Stimulated activated CD4-positive, alpha-beta T cell treated with anti-CD3 and anti-CD28 coated beads, Interleukin-12 subunit alpha, Interleukin-12 subunit beta, amount 100 ng/mL, for 24 hours (primary cell): ENCODE results near the gene EML2.
"Not testable (repeated sequence)": the region's sequence is repeated elsewhere in the genome, so short reads cannot be mapped to it uniquely, and the experiment has no call there.

ENCODE experiments used
- DNase-seq, 2 experiments: peaks; one replicate each; pipeline ENCODE4 v3.0.0-alpha.2; 2020; ENCODE audit warnings: low read depth in 2 of 2

Gene EML2

DNA sequence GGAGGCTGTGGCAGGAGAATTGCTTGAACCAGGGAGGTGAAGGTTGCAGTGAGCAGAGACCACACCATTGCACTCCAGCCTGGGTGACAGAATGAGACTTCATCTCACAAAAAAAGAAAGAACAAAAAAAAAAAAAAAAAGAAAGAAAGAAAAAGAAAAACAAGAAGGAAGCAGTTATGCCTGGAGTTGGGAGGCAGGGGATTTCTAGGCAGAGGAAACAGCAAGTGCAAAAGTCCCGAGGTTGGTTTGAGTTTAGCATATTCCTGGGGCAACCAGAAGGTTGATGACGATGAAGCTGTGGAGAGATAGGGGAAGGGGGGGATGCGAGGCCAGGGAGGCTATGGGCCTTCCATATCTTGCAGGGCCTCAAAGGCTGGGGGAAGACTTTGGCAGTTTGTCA, 11.5 kb upstream of the EML2 start:
- DNase-seq = no peak

DNA sequence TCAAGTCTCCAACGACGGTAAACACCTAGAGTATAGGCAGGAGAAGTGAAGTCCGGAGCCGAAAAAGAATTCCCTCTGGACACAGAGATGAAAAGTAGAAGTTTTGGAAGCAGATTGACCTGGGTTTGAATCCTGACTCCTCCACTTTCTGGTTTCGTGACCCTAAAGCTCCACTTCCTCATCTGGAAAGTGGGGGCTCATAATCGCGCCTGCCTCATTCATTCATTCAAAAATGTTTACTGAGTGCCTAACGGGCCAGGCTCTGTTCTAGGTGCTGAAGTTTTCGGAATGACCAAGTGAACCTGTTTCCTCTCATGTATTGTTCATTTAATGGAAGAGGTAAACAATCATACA, 7.1 kb upstream of the EML2 start:
- no peak for DNase-seq

DNA sequence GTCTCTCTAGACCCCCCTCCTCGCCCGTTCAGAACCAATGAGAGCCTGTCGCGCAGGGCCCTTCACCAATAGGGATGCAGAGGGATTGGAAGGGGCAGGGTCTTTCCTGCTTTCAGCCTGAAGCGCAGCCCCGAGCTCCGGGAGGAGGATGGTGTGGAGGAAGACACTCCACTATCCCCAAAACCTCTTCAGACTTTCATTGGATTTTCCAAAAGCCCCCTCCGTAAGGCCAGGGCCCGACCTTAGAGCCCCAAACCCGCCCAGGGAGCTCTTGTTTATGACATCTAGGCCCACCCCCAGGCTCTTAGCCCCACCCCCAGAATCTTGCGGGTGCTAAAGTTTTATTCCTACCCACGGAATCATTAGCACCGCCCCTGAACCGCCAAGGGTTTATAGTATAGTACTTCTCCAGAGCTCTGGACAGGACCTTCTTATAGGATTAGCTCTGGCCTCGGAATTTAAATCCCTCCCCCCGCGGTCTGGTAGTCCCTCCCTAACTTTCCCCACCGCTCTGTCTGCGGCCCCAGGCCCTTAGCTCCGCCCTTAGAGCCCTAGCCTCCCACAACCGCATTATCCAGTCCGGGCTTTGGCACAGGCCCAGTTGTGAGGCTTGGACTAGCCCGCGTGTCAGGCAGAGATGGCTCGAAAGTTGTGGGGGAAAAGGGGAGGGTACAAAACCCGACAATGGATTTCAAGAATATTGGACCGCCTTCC, 6.6 kb upstream of the EML2 start:
- DNase-seq = peak; percentile 62 to 82

DNA sequence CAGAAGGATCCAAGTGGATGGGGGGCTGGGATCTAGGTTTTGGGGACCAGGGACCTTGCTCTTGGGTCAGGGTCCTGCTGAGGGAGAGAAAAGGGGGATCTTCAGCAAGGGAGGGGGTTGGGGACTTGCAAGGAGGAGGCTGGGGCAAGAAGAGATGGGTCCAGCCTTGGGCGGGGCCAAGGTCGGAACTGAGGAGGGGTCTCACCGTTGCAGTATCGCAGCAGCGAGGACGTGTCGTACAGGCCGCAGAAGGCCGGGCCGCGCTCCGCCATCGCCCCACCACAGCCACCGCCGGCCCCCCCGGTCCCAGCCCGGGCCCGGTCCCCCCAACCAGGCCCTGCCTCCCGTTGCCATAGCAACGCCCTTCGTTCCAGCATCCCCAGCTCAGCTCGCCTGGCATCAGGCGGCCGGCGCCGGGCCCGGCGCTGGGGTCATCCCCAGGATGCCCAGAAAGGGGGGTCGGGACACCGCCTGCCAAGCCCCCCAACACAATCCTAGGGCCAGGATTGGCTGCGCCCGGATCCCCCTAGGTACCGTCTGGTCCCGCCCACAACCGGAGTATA, 6.0 kb upstream of the EML2 start:
- DNase-seq = no peak

DNA sequence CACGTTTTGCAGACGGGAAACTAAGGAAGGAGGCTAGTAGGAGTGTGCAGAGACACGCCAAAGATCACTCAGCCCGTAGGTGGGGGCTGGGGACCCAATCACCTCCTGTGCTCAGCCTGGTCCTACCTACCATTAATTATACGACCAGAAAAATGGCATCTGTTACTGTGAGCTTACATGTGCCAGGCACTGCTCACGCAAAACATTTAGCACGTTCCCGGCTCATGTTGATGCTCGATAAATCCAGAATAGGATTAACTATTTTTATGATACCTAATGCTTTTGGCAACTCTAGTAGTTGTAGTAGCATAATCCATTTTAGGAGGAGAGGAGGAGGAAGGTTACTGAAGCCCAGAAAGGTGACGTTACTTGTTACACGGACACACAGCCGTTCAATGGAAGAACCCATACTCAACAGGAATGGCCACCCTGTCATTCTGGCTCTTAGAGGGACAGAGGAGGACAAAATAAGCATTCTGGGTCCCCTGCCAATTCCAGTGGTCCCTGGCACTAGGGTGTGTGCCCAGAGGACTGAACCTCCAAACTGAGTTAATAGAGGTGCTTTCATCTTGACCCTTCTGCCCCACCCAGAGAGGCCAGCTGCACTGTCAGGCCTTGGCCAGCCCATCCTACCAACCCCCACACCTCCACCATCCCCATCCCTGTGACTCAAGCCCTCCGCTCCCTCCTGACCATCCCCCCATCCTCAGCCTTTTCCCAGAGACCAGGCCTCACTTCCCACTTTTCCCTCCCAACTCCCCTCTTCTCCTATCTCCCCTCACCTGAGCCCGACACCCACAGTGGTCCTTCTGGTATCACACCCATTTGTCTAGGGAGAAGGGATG, 5.0 kb upstream of the EML2 start:
- no peak for DNase-seq

DNA sequence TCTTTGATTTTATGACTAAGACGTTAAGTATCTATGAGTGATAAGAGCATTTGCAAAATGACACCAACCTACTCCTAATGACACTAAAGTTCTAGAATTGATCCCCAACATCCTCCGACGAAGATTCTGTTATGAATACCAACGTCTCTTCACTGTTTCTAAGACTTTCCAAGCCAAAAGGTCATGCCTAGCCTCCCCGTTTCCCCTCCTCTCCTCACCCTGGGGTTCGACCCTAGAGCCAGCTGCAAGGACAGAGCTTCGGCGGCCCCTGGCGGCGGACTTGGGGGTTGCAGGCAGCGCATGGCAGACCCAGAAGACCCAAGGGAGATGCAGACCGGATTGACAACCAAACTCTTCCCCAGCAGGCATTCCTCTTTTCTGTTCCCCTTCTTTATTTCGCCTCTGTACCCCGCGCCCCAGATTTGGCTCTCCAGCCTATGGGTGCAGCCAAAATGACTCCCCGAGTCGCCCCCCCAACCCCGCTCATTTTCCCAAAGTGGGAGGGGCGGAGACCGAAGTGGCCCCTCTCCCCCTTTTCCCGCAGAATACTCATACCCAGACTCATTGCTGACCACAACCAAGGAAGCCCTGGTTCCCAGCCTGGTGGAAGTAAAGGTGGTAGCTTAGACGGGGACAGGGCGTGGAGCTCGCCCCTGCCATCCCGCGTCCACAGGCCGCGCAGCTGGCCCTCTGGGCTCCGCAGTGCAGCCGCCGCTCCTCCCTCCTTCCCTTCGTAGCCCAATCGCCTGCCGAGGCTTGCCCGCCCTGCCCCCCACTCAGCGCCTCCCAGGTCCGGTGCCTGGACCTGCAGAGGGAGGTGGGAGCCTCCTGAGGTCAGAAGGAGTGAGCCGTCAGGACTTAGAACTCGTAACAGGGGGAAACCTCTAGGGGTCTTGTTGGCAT, 4.1 kb upstream of the EML2 start:
- DNase-seq = peak; percentile 90 to 96

DNA sequence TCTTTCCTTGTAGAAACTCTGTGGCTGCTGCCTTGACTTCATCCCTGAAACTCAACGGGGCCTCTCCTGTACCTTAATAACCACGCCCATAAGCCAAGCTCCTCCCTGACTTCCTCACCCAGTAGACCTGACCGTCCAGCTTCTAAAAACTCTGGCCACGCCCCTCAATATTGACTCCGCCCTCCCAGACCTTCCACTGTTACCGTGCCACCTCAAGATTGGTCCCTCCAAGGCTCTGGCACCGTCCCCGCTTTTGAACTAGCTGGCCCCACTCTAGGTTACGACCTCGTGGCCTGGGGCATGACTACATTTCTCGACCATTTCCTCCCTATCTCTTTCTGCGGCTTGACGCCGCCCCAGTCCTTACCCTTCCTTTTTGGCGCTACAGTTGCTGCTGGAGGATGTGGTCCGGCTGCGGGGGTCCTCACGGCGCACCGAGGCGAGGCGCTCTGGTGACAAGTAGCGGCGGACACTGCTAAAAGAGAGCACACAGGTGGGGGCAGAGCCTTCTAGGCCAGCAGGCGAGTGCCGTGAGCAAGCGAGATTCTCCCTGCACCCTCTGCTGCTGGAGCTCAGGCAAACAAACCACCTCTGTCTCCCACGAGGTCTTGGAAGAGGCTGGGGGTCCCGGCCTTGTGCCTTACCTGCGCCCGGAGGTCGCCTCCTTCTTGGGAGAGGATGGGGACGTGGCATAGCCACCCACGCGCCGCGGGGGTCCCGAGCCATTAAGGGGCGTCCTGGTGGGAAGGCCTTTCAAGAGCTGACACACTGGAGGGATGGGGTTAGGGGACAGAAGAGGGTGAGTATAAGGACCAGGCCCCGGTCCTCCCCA, 2.3 kb upstream of the EML2 start:
- DNase-seq = peak; percentile 59 to 96

DNA sequence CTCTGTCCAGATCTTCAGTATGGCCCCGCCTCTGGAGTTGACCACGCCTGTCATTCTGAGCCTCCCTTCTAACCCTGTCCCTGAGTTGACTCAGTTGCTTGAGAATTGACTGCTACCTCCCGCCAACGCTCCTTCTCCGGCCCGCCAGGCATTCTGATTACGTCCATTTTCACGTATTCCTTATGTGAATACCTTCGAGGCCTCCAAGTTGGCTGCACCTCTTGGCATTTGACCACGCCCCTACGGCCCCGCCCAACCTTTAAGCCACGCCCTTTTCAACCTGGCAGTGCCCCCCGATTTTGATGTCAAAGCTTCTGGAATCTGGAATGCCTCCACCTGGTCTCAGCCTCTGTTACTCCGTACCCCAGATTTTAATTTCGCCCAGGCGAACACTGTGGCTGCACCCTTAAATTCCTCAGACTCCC, 1.7 kb upstream of the EML2 start:
- peak in 1 of 2 experiments; percentile 67 for DNase-seq

DNA sequence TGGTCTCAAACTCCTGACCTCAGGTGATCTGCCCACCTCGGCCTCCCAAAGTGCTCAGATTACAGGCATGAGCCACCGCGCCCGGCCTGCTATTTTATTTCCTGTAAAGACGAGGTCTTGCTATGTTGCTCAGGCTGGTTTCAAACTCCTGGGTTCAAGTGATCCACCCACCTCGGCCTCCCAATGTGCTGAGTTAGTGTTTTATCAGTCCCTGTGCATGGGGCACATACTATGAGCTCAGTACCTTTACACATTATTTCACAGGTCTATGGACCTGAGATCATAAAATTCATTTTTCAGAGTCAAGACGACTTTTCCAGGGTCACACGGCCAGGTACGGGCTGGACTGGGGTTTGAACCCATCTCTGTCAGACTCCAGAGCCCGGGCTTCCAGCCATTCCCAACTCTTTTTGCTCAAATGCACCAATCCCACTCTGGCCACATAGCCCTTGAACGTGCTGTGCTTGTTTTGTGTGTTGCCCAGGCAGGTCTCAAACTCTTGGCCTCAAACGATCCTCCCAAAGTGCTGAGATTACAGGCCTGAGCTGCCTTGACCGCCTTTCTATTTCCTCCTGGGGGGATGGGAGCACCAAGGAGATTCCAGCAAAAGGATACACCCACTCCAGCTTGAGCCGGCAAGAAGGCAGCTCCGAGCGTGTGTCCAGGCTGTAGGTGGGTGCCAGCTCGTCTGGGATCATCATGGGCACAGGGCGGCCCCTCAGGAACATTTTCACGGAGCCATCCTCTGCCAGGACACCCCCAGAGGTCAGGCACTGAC, 1.1 kb downstream of the EML2 start:
- DNase-seq = no peak

DNA sequence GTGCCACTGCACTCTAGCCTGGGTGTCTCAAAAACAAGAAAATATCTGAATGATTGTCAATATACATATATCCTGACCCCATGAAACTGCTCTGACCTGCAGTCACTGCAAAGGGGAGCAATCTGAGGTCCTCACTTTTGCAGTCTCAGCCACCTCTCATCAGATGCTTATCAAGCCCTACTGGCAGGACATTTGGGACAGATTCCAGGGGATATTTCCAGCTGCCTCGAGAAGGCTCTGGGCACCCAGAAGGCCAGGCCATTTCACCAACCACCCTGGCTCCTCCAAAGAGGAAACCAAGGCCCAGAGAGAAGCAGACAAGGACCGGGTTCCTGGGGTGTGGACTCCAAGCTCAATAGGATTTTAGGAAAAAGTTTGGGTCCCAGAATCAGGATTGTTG, 2.3 kb downstream of the EML2 start:
- no peak for DNase-seq

DNA sequence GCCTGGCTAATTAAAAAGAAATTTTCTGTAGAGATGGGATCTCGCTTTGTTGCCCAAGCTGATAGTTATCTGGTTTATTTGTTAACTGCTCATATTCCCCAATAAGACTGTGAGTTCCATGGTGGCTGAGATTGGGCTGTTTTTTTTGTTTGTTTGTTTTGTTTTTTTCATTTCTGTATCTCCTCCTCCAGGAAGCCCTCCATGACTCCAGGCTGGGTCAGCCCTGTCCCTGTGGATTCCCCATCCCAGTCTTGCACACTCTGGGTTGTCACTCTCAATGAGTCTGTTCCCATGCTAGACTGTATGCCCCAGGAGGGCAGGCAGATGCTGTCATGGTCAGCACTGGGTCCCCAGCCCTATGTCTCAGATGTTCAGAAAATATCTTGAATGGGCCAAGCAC, 2.9 kb downstream of the EML2 start:
- DNase-seq = no peak

DNA sequence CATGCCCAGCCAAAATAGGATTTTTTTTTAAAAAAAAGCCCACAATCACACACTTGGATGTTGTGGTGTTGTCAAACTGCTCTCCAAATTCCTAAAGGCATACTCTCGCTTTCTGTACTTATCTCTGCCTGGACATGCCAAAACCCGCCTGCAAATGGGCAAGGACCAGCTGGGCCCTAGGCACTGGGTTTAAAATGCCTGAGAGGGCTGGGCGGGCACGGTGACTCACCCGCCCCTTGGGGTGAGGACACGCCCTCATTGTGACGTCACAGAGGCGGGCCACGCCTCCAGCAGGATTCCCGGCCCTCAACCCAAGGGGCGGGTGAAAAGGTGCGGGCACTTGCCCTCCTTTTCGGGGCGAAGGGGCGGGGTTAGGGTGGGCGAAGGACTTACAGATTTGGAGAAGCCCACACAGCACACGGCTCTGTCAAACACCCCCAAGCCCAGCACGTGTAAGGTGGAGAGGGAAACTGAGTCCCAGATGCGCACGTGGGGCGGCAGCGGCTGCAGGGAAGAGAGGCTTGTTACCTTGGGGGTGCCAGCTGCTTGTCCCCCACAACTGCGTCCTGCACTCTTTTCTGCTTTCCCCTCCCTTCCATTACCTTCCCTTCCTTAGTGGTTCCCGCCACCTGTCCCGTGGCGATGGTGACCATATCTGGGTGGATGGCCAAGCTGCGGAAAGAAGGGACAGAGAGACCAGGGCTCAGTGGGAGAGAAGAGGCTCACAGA, 6.6 kb downstream of the EML2 start:
- DNase-seq = peak in 1 of 2 experiments; percentile 49

DNA sequence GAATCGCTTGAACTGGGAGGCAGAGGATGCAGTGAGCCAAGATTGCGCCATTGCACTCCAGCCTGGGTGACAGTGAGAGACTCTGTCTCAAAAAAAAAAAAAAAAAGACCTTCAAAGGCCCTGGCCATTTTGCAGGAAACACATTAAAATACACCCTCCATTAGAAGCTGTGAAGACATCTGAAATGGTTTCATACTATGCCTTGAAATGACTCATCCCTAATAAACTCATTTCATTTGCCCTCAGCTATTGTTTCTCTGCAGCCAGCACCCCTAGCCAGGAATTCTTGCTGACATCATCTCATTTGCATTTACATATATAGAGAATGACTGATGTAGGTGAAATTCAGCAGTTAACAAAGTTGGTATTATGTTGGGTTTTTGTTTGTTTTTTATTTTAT, 8.7 kb downstream of the EML2 start:
- no peak for DNase-seq

DNA sequence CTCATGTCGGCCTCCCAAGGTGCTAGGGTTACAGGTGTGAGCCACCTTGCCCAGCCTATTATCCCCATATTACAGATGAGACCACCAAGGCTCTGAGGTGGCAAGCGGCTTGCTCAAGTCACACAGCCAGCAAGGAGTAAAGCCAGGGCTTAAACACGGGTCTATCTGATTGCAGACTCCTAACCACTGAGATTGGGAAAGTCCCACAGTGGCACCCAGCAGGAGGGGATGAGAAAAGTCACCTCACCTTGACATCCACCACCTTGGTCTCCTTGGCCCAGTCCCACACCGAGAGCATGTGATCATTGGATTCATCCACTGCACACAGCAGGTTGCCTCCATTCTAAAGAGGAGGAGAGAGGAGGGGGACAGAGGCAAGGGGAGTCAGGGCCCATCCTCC, 9.5 kb downstream of the EML2 start:
- no peak for DNase-seq

DNA sequence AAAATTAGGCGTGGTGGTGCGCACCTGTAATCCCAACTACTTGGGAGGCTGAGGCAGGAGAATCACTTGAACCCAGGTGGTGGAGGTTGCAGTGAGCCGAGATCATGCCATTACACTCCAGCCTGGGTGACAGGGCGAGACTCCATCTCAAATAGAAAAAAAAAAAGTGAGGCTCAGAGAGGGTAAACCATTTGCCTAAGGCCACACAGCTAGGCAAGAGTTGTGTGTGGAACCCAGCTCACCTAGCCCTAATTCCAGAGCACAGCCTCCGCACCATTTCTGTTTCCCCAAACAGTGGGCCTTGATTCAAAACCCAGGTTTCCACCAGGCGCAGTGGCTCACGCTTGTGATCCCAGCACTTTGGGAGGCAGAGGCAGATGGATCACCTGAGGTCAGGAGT, 11.0 kb downstream of the EML2 start:
- DNase-seq = not testable (repeated sequence)

DNA sequence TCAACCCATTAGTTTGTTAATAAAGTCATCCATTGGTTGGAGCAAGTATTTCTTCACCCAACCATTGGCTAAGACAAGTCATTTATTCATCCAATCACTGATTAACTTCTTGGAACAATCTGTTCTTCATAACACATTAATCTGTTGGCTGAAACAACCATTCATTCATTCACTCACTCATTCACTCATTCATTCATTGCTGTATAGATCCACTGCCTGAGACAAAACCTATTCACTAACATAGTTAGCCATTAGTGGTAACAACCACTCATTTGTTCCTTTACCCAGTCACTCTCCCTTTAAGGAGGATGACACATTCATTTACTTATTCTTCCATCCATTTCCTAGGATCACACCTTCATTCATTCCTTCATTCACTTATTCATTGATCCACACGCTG, 15.2 kb downstream of the EML2 start:
- no peak for DNase-seq

DNA sequence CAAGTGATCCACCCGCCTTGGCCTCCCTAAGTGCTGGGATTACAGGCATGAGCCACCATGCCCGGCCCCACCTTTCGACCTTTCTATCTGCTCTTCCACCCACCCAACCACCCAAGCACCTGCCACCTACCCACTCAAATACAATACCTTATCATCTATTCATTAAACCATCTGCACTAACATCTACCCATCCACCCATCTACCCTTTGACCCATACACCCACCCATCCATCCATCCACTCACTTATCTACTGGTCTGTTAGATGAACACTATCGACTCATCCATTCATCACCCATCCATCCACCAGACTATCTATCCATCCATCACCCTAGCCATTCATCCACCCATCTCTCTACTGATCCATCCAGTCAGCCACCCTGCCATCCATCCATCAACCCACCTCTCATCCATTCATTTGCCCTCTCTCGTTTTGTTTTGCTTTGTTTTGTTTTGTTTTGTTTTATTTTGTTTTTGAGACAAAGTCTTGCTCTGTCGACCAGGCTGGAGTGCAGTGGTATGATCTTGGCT, 17.2 kb downstream of the EML2 start:
- DNase-seq = no peak

DNA sequence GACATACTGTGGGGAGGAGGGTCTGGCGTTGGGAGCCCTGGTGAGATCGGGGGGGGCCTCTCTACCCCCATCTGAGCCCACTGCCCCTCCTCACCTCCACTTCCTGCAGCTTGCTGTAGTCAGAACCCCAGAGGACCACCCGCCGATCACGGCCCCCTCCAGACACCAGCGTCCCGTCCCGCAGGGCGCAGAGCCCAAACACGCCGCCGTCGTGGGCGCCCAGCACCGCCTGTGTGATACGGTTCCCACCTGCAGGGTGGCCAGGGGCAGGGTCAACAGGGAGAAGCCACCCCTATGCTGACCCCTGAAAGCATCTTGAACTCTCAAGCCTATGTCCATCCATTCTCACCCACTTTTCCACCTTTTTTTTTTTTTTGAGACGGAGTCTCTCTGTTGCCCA, 17.8 kb downstream of the EML2 start:
- DNase-seq = no peak

DNA sequence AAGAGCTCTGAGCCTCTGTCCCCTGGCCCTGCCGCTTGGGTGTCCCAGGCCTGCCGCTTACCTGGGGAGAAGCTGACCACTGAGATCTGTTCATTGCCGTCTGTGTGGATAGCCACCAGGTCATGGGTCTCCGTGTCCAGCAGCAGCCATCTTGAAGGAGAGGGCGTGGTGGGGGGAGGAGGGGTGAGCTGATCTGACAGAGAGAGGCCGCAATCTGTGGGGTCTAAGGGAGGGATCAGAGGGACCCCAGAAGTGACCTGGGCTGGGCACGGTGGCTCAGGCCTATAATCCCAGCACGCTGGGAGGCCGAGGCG, 22.5 kb downstream of the EML2 start:
- no peak for DNase-seq
